ENCODE results near the gene MGAT4D.
A peak's percentile ranks its signal among the peaks of the same experiment; 100 is the strongest.
"Not testable (repeated sequence)": the region's sequence is repeated elsewhere in the genome, so short reads cannot be mapped to it uniquely, and the experiment has no call there.

The MGAT4D gene

GRCh38 chr4:140439644-140440142 lies 58.4 kb downstream of the MGAT4D start:
- DNase-seq (ENCODE audit: low read depth), result no peak

- DNase-seq (ENCODE audit: low read depth), result no peak
These were observed 70.1 kb downstream of the MGAT4D start for GRCh38 chr4:140427919-140428471.

GRCh38 chr4:140427106-140427918 lies 70.8 kb downstream of the MGAT4D start, which contains the start of gene CLGN:
Gene CLGN (minus strand): TSS chr4:140427648. CDS start chr4:140413078, 14,570 bp downstream.
- peak; percentile 22 for DNase-seq (ENCODE audit: low read depth)

DNA sequence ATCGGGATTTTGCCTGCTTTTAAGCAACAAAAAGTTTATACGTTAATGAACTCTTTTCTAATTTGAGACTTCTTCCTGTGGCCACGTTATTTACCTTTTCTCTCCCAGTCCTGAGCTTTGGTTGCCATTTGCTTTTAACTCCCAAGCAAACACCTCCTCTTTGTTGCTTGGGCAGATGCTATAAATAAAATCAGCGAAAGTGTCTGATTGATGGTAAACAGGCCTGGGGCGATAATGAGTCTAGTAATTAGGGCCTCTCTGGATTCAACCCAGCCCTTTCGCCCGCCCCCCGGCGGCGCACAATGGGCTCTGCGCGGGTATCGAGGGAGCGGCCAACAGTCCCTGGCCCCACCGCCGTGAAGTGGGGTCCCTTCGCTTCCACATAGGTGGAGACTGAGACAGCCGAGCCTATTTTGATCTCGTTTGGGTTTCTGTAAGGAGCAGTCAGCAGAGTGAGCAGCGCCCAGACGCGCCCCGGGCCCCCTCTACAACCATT lies 71.4 kb downstream of the MGAT4D start:
- no peak for DNase-seq (ENCODE audit: low read depth)

GRCh38 chr4:140423106-140423505 lies 75.0 kb downstream of the MGAT4D start:
- DNase-seq (ENCODE audit: low read depth), result no peak

DNA sequence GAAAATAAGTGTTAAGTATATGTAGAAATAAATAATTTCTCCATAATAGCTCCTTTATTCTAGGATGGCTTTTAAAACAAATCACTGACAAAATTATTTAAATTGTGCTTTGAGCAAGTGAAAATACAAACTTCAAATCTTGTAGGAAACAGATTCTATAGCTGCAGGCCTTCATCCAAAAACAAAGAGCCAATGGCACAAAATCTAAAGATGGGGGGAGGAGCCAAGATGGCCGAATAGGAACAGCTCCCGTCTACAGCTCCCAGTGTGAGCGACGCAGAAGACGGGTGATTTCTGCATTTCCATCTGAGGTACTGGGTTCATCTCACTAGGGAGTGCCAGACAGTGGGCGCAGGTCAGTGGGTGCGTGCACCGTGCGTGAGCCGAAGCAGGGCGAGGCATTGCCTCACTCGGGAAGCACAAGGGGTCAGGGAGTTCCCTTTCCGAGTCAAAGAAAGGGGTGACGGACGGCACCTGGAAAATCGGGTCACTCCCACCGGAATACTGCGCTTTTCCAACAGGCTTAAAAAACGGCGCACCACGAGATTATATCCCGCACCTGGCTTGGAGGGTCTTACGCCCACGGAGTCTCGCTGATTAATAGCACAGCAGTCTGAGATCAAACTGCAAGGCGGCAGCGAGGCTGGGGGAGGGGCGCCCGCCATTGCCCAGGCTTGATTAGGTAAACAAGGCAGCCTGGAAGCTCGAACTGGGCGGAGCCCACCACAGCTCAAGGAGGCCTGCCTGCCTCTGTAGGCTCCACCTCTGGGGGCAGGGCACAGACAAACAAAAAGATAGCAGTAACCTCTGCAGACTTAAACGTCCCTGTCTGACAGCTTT lies 84.7 kb downstream of the MGAT4D start:
- not testable (repeated sequence) for DNase-seq (ENCODE audit: low read depth)

- no peak for DNase-seq (ENCODE audit: low read depth)
These were observed 89.1 kb downstream of the MGAT4D start for GRCh38 chr4:140408974-140409373.

GRCh38 chr4:140406292-140406691 lies 91.8 kb downstream of the MGAT4D start:
- DNase-seq (ENCODE audit: low read depth), result no peak

DNA sequence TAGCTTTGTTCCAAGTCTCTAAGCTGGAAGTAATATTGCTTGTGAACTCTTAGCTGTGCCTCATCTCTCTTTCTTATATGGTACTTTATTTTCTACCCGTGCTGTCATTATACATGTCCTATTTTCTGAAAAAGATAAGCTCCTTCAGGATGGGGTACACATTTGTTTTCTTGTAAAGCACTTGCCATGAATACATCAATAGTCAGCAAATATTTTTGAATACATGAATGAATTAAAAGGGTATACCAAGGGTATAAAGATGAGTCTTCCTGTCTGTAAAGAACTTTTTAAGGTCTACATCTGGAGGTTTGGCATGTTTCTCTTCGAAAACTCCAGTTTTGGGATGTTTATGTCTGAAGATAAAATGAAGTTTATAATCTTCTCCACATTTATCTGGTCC lies 98.0 kb downstream of the MGAT4D start:
- DNase-seq (ENCODE audit: low read depth), result no peak

GRCh38 chr4:140395668-140396067 lies 102.4 kb downstream of the MGAT4D start:
- DNase-seq (ENCODE audit: low read depth), result no peak
